NCI-H2081 (cell line): ENCODE measurements around the gene SRF.
A peak's percentile ranks its signal among the peaks of the same experiment; 100 is the strongest.

Experiments
- DNase-seq, 2 experiments: peaks; one replicate each; lab custom pipeline; 2025; lab: John Stamatoyannopoulos, UW

Gene SRF

DNA sequence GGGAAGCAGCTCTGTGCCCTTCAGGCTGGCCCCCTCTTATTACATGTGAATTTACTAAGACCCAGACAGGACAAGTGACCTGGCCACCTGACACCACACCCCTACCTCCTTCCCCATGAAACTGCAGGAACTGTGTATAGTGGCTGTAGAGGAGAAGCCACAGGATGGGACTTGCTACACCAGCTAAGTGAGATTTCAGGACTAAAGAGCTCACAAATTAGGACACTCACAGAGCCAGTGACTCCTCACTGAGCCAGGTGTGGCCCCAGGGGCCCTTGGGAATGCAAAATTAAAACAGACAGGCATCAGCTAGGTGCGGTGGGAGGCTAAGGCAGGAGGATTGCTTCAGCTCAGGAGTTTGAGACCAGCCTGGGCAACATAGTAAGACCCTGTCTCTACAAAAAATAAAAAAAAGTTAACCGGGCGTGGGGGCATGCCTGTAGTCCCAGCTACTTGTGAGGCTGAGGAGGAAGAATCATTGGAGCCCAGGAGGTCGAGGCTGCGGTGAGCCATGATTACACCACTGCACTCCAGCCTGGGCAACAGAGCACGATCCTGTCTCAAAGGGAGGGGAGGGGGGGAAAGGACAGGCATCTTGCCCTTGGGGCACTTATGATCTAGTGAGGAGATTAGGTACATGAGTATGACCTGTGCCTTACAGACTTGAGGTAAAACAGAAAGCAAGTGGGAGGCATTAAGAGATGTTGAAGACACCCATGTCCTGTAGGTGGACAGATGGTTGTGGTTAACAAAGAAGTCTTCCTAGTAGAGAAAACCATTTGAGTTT, 23.2 kb upstream of the SRF start:
- DNase-seq, result no peak

DNA sequence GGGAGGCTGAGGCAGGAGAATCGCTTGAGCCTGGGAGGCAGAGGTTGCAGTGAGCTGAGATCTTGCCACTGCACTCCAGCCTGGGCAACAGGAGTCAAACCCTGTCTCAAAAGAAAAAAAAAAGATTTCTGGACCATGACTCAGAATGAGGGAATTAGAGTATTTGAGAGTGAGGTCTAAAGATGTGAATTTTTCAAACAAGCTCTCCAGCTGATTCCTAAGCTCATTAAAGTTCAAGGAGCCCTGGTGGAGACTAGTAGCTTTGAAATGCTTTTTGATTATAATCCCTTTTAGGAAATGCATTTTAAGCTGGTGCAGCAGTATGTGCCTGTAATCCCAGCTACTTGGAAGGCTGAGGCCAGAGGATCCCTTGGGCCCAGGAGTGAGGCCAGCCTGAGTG, 21.8 kb upstream of the SRF start:
- DNase-seq, result no peak

DNA sequence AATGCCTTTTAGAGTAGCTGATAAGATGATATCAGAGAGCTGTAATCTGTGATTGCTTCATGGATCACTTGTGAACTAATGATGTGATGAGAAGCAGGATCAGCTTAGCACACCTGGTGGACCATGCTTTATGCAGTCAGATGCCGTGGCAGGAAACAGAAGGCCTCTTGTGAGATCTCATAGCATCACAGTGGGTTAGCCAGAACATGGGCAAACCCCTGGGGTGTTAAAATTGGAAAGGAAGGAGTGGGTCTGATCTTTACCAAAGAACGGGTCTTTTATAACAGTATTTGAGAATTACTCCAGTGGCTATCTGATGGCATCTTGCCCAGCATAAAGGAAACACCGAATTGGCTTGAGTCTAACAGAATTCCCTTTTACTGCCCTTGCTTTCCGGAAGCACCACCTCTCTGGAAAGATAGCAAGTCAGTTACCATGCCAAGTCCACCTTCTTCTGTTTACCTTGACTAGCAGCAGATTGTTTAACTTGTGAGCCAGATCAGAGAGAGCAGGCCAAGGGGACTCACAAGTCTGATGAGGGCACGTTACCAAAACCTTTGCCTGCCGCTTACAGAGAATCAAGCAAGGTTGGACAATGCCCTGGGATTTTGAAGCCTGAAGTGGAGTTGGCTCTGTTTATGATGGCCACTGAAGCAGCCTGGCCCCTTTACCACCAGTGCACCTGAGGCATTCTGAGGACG, 20.9 kb upstream of the SRF start:
- DNase-seq, result no peak

DNA sequence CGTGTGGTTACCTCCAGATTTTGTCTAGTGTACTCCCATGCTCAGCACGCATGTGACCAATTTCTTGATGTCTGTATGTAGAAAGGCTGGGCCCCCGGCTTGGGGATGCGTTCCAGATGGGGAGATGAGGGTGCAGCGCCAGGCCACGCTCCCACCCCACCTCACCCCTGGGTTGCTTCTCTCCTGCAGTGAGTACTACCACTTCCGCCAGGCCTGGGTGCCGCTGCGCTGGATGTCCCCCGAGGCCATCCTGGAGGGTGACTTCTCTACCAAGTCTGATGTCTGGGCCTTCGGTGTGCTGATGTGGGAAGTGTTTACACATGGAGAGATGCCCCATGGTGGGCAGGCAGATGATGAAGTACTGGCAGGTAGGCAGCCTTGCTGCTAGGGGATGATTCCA, 11.5 kb upstream of the SRF start:
- no peak for DNase-seq

DNA sequence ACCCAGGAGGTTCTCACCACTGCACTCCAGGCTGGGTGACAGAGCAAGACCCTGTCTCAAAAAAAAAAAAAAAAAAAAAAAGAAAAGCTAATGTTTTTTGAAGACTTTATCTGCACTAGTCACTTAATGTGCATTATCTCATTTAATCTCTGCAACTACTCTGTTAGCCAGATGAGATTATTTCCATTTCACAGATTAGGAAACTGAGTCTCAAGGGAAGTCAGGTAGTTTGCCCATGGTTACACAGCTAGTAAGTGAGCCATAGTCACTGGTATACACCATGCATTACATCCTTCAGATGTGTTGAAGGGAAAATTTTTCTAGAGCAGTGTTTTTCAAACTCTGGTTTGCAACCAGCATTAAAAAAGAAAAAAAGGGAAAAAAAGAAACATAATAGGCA, 7.2 kb upstream of the SRF start:
- no peak for DNase-seq

DNA sequence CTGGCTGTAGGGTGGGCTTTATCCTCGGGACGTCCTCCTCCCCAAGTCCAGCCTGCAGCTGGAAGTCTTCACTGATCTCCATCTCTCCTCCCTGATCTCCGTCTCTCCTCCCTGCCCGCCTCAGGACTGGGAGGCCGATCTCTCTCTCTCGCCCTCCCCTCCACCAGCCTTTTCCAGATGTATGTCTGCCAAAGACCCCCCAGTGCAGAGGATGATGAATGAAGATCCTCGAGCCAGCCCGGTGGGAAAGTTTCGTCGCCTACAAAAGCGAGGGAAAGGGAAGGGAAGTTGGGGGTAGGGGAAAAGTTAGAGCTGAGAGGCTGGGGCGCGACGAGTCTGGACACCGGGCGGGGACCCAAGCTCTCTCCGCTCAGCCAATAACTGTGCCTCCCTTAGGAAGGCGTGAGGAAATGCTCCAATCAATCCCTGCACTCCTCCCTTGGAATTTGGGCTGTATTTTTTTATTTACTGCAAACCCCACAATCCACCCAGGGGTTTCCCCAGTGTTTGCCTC, 595 bp upstream of the SRF start:
- DNase-seq, result no peak

DNA sequence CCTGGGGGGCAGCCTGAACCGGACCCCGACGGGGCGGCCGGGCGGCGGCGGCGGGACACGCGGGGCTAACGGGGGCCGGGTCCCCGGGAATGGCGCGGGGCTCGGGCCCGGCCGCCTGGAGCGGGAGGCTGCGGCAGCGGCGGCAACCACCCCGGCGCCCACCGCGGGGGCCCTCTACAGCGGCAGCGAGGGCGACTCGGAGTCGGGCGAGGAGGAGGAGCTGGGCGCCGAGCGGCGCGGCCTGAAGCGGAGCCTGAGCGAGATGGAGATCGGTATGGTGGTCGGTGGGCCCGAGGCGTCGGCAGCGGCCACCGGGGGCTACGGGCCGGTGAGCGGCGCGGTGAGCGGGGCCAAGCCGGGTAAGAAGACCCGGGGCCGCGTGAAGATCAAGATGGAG, 636 bp downstream of the SRF start:
- DNase-seq, result no peak

DNA sequence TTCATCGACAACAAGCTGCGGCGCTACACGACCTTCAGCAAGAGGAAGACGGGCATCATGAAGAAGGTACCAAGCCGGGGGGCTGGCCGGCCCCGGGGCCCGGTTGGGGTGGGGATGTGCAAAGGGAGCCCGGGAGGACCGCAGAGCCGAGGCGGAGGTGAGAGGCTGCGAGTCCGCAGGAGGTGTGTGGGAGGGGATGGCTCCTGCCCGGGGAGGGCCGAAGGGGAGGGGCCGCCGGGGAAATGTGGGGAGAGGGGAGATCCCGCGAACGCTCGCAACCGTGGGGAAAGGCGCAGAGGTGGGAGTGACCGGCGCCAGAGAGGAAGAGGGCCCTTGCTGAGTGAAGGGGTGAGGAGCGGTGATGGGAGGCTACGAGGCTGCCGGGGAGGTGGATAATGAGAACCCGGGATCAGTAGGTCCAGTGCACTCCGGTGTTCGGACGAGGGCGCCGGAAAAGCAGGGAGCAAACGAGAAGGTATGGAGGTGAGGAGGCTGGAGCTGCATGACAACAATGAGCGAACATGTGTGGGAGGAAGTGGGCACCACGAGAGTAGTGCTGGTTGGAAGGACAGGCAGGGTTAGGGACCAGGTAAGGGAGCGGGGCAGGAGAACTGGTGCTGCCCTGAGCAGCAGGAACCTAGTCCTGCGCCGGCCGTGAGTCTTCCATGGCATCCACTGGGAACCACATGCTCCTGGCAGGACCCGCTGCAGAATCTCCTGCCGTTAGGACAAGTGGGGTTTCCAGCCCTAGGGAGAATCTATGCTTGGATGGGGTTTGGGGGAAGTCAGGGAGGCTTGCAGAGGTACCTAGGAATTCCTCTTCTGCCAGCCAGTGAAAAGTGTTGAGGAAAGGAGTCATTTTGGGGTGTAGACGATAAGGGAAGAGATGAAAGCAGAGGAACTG, 1.3 kb downstream of the SRF start:
- peak; percentile 2 to 49 for DNase-seq

DNA sequence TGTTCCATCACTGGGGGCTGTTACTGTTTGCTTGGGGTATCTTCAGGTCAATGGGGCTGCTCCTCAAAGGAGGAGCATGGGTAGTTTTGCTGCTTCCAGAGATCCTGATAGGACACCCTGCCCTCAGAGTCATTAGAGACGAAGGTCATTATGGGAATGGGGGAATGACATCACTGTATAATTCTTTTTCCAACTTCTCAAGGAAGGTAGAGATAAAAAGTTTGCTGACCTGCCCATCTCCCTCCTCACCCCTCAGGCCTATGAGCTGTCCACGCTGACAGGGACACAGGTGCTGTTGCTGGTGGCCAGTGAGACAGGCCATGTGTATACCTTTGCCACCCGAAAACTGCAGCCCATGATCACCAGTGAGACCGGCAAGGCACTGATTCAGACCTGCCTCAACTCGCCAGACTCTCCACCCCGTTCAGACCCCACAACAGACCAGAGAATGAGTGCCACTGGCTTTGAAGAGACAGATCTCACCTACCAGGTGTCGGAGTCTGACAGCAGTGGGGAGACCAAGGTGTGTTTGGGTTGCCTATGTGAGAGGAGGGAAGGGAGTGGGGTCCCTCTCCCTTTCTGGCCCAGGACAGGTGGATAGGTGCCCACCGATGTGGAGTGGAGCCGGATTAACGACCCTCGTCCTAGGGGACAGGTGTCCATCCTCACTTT, 2.7 kb downstream of the SRF start:
- DNase-seq, result no peak

DNA sequence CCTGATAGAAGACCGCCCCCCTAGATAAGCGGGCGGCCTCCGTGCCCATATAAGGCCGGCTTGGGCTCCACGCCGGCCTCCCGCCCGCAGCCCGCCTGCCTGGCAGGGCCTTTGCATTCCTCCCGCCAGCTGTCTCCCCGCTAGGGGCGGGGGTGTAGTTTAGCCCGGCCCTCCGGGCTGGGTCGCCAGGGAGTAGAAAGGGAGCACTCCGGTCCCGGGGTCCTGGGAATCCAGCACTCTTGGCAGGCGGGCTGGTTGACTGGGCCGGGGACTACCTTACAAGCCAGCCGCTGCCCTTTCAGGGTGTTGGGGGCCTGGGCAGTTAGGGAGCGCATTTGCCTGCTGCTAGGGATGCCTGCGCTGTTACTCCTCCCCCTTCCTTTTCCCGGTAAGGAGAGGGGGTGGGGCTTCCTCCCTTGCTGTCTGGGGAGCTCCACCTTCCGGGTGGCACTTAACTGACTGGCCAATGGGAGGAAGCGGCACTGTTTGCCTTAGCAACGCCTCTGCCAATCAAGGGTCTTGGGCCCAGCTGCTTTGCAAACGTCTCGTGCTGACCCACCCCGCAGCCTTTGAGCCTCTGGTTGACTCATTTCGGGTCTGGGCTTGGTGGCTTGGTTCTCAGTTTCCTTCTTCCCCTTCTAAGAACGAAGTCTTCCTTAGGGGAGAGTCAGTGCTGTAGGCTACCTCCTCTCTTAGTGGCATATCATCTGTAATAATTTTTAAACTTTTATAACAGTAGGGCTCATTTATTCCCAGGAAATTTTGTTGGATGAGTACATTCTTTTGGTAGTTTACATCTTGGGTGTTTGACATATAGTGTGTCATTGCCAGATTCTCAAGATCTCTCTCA, 3.4 kb downstream of the SRF start:
- DNase-seq, result peak; percentile 95 to 97

DNA sequence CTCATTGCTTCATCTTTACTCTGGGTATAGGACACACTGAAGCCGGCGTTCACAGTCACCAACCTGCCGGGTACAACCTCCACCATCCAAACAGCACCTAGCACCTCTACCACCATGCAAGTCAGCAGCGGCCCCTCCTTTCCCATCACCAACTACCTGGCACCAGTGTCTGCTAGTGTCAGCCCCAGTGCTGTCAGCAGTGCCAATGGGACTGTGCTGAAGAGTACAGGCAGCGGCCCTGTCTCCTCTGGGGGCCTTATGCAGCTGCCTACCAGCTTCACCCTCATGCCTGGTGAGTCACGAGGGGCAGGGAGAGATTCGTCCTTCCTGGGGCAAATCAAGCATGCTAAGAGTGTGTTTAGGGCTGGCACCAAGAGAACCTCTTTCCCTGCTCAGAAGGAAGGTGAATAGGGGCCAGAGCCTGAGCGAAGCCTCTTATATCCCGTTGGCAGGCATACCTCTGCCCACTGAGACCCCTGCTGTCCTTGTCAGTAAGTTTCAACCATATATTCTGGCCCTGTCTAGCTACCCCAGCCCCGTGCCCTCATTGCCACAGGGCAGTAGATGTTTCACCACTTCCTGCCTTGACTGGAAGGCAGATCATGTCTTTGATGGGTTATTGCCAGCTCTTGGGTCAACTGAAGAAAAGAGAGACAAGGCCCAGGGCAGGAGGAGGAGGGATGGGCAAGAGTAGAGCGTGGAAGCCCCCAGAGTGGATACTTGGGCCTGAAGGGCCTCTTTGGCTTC, 4.8 kb downstream of the SRF start:
- no peak for DNase-seq

DNA sequence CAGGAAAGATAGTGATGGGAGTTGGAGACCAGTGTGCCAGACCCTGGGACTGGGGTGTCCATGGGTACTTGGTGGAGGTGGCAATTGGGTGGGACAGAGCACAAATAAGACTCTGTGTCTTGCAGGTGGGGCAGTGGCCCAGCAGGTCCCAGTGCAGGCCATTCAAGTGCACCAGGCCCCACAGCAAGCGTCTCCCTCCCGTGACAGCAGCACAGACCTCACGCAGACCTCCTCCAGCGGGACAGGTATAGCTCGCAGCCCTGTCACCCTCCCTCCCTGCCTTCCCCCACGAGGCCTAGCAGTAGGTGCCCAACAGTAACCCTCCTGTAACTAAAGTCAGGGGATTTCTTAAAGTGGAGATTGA, 5.3 kb downstream of the SRF start:
- DNase-seq, result no peak

DNA sequence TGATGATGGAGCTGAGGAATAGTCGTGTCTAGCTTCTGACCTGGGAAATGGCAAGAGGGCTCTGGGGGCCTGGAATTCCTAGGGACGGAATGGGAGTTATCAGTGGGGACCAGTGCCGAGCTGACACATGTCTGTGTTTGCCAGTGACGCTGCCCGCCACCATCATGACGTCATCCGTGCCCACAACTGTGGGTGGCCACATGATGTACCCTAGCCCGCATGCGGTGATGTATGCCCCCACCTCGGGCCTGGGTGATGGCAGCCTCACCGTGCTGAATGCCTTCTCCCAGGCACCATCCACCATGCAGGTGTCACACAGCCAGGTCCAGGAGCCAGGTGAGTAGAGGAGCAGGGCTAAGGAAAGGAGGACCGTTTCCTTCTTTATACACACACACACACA, 7.1 kb downstream of the SRF start:
- DNase-seq, result no peak

DNA sequence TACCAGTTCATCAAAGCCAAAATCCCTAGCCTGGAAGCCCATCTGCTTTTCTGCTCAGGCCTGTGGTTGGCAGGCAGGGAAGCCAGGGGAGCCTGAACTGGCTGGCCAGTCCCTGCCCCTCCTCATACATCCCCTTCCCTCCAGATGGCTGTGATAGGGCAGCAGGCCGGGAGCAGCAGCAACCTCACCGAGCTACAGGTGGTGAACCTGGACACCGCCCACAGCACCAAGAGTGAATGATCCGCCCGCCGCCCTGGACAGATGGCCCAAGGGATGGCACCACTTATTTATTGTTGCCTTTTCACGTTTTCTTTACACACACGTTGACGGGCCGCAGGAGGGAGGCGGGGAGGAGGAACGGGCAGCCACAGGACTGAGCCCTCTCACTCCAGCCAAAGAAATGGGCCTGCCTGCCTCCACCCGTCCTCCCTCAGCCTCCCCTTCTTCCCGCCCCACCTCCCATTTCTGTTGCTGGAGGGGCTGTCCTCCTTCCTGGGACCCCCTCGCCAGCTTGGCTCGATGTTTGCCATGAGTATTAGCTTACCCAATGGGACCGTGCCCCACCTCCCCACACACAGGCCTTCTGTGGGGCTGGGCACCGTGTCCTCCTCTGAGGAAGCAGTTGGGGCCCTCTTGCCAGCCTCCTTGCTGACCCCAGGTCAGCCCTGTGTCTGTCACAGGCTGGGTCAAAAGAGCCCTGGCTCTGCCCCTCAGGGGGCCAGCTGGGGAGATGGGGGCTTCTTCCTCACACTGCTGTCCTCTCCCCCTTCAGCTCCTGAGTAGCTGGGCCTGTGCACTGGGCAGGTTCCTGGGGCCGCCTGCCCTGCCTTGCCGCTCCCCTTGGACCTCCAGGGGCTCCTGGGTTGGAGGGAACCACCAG, 8.1 kb downstream of the SRF start:
- DNase-seq, result no peak

DNA sequence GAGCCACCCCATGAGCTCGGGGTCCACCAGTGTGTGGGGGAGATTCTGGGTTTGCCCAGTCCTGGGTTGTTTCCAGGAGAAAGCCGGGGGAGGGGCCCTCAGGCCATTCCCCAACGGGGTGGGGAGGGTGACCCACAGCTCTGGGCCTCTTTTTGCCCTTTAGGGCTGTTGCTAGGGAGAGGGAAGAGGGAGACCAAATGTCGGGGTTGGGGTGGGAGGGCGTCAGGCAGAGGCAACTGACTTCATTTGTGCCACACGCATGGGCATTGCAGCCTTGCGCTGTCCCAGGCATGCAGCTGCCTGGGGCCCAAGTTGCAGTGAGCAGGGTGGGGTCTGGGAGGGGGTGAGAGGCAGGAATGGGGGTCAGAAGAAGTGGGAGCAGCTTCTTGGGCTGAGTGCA, 9.0 kb downstream of the SRF start:
- DNase-seq, result no peak

DNA sequence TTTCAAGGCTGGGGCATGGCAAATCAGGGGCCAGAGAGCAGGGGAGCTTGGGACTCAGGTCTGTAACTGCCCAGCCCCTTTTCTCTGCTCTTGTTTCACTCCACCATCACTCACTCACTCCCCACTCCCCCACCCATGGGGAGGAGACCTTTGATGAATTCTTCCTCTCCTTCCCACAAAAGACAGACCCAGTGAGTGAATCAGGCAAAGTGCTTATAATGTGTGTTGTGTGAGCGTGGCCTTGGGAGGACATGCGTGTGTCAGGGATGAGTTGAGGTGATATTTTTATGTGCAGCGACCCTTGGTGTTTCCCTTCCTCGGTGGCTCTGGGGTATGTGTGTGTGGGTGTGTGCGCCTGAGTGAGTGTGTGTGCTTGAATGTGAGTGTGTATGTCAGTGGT, 9.9 kb downstream of the SRF start:
- no peak for DNase-seq

DNA sequence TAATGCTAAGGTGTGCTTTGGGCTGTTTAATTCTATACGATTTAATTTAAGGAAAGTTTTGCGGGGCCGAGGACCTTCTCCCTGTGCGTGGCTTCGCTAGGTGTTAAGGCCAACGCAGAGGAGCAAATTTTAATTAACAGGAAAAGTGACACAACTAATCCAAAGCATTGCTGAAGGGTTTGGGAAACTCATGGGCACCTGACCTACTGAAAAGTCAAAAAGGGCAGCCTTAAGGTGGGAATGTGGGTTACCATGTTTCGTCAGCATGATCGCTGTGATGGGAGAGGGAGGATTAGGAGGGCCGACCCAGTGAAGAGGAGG, 10.5 kb downstream of the SRF start:
- no peak for DNase-seq

DNA sequence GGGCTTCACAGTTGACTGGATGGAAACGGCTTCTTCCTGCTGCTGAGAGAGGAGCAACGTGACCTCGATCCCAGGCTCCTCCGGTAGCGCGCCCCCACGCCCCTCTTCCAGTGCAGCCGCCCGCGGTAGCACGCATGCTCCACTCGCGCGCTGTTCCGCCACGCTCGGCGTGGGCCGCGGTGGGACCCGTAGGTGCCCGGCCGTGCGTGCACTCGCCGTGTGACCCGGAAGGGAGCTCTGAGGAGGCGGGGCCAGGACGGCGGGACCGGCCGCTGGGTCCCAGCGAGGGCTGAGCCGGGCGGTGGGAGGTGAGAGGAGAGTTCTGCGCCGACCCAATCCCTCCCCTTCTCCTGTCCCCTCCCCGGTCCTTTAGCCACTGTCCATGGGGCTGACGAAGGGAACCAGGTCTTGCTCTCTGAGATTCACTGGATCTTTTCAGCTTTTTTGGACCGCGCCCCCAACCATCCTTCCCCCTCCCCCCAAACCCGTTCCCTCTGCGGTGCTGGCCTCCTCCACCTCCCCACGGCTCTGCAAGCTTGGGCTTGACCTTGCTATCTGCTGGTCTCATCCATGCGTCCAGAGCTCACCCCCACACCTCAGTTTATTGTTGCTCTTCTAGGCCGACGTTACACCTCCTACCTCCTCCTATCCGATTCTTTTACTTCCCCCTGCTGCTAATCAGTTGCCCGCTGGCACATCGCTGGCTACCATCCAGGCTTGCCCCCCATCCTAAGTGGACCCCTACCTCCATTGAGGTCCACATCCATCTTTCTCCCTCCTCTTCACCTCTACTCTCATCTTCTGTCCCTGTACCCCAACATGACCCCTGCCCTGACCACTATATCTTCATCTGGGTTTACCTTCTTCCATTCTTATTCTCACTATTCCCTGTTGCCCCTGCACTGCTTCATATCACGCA, 11.1 kb downstream of the SRF start, which contains the start of gene CUL9:
Gene CUL9 (plus strand): TSS at position 255 of the 919 bp plus-strand sequence. CDS start 2,115 bp downstream, outside the sequence.
- DNase-seq, result peak; percentile 56 to 77
